GM21390 (cell line): ENCODE results near the gene MYH7B.

Experiments used
- ATAC-seq: cut with Tn5 transposase; IDR thresholded peaks from one replicate; pipeline ENCODE4 v1.9.1; 2021; ENCODE audit not compliant: unreplicated experiment

MYH7B gene

GRCh38 chr20:34990231-34990630 is 34.6 kb downstream of the MYH7B start:
- ATAC-seq: no peak

- no peak for ATAC-seq
These were observed 35.1 kb downstream of the MYH7B start for GRCh38 chr20:34990661-34991214.

DNA sequence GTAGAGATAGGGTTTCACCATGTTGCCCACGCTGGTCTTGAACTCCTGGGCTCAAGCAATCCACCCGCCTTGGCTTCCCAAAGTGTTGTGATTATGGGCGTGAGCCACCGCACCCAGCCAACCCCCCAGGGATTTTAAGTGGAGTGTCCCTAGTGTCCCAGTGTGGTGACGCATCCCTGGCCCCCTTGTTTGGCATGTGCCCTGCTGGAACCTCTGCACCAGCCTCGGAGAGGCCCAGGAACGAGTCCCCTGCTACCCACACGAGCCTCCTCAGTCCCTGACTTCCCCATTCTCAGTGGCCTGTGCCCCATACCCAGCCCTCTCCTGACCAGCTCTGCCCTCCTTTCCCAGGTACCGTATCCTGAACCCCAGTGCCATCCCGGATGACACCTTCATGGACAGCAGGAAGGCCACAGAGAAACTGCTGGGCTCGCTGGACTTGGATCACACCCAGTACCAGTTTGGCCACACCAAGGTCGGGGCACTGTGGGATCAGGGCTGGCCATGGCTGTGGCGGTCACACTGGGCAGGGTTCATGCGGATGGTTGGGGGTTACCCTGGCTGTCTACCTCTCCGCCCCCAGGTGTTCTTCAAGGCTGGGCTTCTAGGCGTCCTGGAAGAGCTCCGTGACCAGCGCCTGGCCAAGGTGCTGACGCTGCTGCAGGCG is 37.2 kb downstream of the MYH7B start:
- ATAC-seq: no peak

- no peak for ATAC-seq
These were observed 38.4 kb downstream of the MYH7B start for GRCh38 chr20:34993941-34994508.

GRCh38 chr20:34994509-34995131 is 39.0 kb downstream of the MYH7B start:
- ATAC-seq: no peak

GRCh38 chr20:34995192-34995591 is 39.5 kb downstream of the MYH7B start:
- ATAC-seq: no peak

GRCh38 chr20:34995696-34996095 is 40.0 kb downstream of the MYH7B start:
- no peak for ATAC-seq

DNA sequence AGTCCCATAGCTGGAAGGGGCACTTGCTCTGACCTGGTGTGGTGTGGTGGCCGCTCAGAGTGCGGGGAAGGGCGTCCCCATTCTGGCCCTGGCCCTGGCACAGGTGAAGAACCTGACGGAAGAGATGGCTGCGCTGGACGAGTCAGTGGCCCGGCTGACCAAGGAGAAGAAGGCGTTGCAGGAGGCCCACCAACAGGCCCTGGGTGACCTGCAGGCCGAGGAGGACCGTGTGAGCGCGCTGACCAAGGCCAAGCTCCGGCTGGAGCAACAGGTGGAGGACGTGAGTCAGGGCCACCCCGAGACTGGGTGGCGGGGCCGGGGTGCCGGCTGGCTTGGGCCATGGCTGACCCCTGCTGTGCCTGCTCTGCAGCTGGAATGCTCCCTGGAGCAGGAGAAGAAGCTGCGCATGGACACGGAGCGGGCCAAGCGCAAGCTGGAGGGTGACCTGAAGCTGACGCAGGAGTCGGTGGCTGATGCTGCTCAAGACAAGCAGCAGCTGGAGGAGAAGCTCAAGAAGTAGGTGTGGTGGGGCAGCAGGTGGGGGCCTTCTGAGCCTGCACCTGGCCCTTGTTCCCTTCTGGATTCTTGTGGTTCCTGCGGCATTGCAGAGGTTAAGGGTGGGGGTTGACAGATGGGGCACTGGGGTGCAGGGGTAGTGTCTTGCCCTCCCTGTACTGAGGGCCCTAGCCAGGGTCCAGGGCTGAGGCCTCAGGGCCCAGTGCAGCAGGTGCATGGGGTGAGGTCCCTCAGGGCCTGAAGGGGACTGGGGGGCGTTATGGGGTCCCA is 40.8 kb downstream of the MYH7B start:
- ATAC-seq: no peak

DNA sequence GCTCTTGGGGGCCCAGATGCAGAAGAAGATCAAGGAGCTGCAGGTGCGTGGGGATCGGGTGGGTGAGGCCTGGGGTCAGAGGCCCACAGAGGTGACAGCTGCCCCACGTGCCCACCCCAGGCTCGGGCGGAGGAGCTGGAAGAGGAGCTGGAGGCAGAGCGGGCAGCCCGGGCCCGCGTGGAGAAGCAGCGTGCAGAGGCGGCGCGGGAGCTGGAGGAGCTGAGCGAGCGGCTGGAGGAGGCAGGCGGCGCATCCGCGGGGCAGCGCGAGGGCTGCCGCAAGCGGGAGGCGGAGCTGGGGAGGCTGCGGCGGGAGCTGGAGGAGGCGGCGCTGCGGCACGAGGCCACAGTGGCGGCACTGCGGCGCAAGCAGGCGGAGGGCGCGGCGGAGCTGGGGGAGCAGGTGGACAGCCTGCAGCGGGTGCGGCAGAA is 41.5 kb downstream of the MYH7B start:
- ATAC-seq: no peak

DNA sequence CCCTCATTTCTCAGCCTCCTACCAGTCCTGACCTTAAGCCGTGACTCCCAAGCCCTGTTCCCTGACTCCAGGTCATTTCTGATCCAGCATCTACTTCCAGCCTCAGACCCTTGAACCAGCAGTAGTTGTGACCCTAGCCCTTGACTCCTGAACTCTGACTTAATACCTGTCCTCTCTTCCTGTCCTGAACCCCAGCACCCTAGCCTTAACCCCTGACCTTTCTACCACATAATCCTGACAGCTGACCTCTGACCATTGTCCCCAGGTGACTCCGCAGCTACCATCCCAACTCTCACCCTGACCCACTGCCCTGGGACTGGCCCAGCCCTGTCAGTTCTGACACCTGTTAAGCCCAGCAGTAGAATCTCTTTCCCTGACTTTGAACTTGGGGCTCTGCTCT is 42.1 kb downstream of the MYH7B start:
- ATAC-seq: no peak

- ATAC-seq: no peak
These were observed 42.8 kb downstream of the MYH7B start for GRCh38 chr20:34998331-34998950.

- ATAC-seq: no peak
These were observed 43.4 kb downstream of the MYH7B start for GRCh38 chr20:34999021-34999451.

DNA sequence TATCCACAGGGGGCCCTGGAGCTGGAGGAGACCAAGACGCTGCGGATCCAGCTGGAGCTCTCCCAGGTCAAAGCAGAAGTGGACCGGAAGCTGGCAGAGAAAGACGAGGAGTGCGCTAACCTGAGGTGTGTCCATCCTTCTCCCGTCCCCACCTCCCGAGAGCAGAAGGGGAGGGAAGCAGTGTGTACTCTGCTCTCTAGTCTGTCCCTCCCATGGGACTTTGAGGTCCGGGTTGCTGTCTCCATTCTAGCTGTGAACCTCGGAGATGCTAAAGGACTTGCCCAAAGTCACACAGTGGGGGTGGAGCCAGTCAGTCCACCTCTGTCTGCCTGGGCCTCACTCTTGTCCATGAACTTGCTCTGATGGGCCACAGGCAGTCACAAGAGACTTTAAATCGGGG is 44.1 kb downstream of the MYH7B start:
- no peak for ATAC-seq

- no peak for ATAC-seq
These were observed 44.7 kb downstream of the MYH7B start for GRCh38 chr20:35000311-35000921.

- no peak for ATAC-seq
These were observed 45.4 kb downstream of the MYH7B start for GRCh38 chr20:35000922-35001595.

- no peak for ATAC-seq
These were observed 46.1 kb downstream of the MYH7B start for GRCh38 chr20:35001596-35002362.

GRCh38 chr20:35002426-35003210 is 47.0 kb downstream of the MYH7B start:
- ATAC-seq: no peak

GRCh38 chr20:35003211-35004031 is 47.8 kb downstream of the MYH7B start:
- ATAC-seq: no peak
